IMR-90 (cell line): ENCODE measurements around the gene YTHDF2. TPM values are rescaled to one million over a fixed set of nuclear protein-coding genes. Genes with fewer than 3 reads are reported as not detected.

Source experiments
- ATAC-seq: fragments of 200-7000 bp; cut with Tn5 transposase; 2 replicates; pipeline ENCODE4 v1.9.1; 2020; ENCODE audit warnings: low read depth, mild to moderate bottlenecking, moderate library complexity
- BruUV-seq: library from RNA; stranded (reverse); fragments of 400-500 nt; replicated peaks from 2 replicates; lab custom pipeline; 2021; lab: Mats Ljungman, UMichigan
- CTCF ChIA-PET: fragments of 300-600 bp; formaldehyde crosslinking; extraction: SDS; loops from one replicate; lab custom pipeline; 2021; ENCODE audit warnings: antibody characterized with exemption; lab: Yijun Ruan, JAX
- POLR2A ChIA-PET: fragments of 300-600 bp; sonication (Branson Sonifier 250); formaldehyde crosslinking; loops from one replicate; lab custom pipeline; 2022; ENCODE audit warnings: antibody characterized with exemption; ENCODE audit not compliant: unreplicated experiment; lab: Charles Lee
- DNase-seq: peaks from one replicate; pipeline ENCODE4 v3.0.0; 2013
- H2AFZ ChIP-seq: replicated peaks from 2 replicates; pipeline ENCODE3; 2013; ENCODE audit warnings: low read length, mild to moderate bottlenecking; ENCODE audit not compliant: poor library complexity
- H2AK5ac ChIP-seq: 2 replicates; pipeline ENCODE4 v1.6.1; 2013; ENCODE audit warnings: low read depth, low read length, inconsistent platforms
- H2AK9ac ChIP-seq: replicated peaks from 2 replicates; pipeline ENCODE3; 2013; ENCODE audit warnings: mild to moderate bottlenecking, low read depth, low read length, moderate library complexity; ENCODE audit not compliant: poor library complexity
- H2BK120ac ChIP-seq: 2 replicates; pipeline ENCODE4 v1.6.1; 2013; ENCODE audit warnings: low read depth, low read length, inconsistent platforms
- H2BK15ac ChIP-seq: 3 replicates; pipeline ENCODE4 v1.6.1; 2013; ENCODE audit warnings: low read depth, low read length, inconsistent platforms
- H2BK20ac ChIP-seq: 2 replicates; pipeline ENCODE4 v1.6.1; 2013; ENCODE audit warnings: low read depth, mild to moderate bottlenecking, inconsistent platforms, low read length, moderate library complexity
- H2BK5ac ChIP-seq: 2 replicates; pipeline ENCODE4 v1.6.1; 2013; ENCODE audit warnings: mild to moderate bottlenecking, low read depth, low read length, inconsistent platforms; ENCODE audit not compliant: poor library complexity, severe bottlenecking
- H3K14ac ChIP-seq: replicated peaks from 2 replicates; pipeline ENCODE4 v1.6.1; 2013; ENCODE audit warnings: low read depth, low read length, inconsistent platforms
- H3K18ac ChIP-seq: 2 replicates; pipeline ENCODE4 v1.6.1; 2013; ENCODE audit warnings: low read depth, low read length, control low read depth
- H3K23ac ChIP-seq: 2 replicates; pipeline ENCODE4 v1.6.1; 2013; ENCODE audit warnings: low read depth, low read length, inconsistent platforms
- H3K27ac ChIP-seq: 2 replicates; pipeline ENCODE4 v1.5.1; 2013; ENCODE audit warnings: mild to moderate bottlenecking, control low read depth, low read length; ENCODE audit not compliant: insufficient read depth
- H3K27me3 ChIP-seq: 2 replicates; pipeline ENCODE4 v1.6.1; 2013; ENCODE audit warnings: low read length; ENCODE audit not compliant: control insufficient read depth, insufficient read depth
- H3K36me3 ChIP-seq: 2 replicates; pipeline ENCODE4 v1.6.1; 2013; ENCODE audit warnings: low read length, mixed read lengths; ENCODE audit not compliant: control insufficient read depth, insufficient read depth
- H3K4ac ChIP-seq: 2 replicates; pipeline ENCODE4 v1.6.1; 2013; ENCODE audit warnings: low read depth, low read length, inconsistent platforms
- H3K4me1 ChIP-seq: 2 replicates; pipeline ENCODE4 v1.6.1; 2013; ENCODE audit warnings: low read length, mixed read lengths; ENCODE audit not compliant: control insufficient read depth, insufficient read depth
- H3K4me2 ChIP-seq: 2 replicates; pipeline ENCODE4 v1.6.1; 2013; ENCODE audit warnings: low read depth, mild to moderate bottlenecking, control low read depth, low read length, moderate library complexity
- H3K4me3 ChIP-seq: 2 replicates; pipeline ENCODE4 v1.5.1; 2013; ENCODE audit warnings: low read depth, mild to moderate bottlenecking, control low read depth, low read length, moderate library complexity; ENCODE audit not compliant: insufficient read depth
- H3K56ac ChIP-seq: 2 replicates; pipeline ENCODE4 v1.6.1; 2013; ENCODE audit warnings: low read length, inconsistent platforms; ENCODE audit not compliant: insufficient read depth; ENCODE audit errors: extremely low read depth
- H3K79me1 ChIP-seq, 2 experiments: 2 replicates each; pipeline ENCODE4 v1.6.1; 2013; ENCODE audit warnings: low read length in 2 of 2, inconsistent platforms in 1 of 2, low read depth in 1 of 2
- H3K9ac ChIP-seq: 2 replicates; pipeline ENCODE4 v1.6.1; 2013; ENCODE audit warnings: low read depth, low read length, control low read depth
- H3K9me1 ChIP-seq: 2 replicates; pipeline ENCODE4 v1.6.1; 2013; ENCODE audit warnings: low read length, inconsistent platforms; ENCODE audit not compliant: insufficient read depth
- H3K9me3 ChIP-seq: 2 replicates; pipeline ENCODE4 v1.6.1; 2013; ENCODE audit warnings: low read length; ENCODE audit not compliant: control insufficient read depth, insufficient read depth
- H4K20me1 ChIP-seq: 2 replicates; pipeline ENCODE4 v1.6.1; 2013; ENCODE audit warnings: low read length, inconsistent platforms; ENCODE audit not compliant: insufficient read depth
- H4K5ac ChIP-seq: 2 replicates; pipeline ENCODE4 v1.6.1; 2013; ENCODE audit warnings: mild to moderate bottlenecking, low read depth, low read length, control low read depth
- H4K8ac ChIP-seq, 2 experiments: 2 replicates each; pipeline ENCODE4 v1.6.1; 2013; ENCODE audit warnings: low read depth in 2 of 2, low read length in 2 of 2, control low read depth in 1 of 2, inconsistent platforms in 1 of 2
- H4K91ac ChIP-seq: 2 replicates; pipeline ENCODE4 v1.6.1; 2013; ENCODE audit warnings: low read depth, low read length, inconsistent platforms; ENCODE audit not compliant: insufficient read depth
- MAZ ChIP-seq: IDR thresholded peaks from 2 replicates; pipeline ENCODE4 v1.6.1; 2012; ENCODE audit warnings: low read depth, mild to moderate bottlenecking, low read length, improper control_type of control experiment, moderate library complexity, borderline replicate concordance
- WGBS, 2 experiments: methylation state at CpG; one replicate each; pipeline versions ENCODE4 v1.1.5 to v1.1.7; 2013; ENCODE audit warnings: missing lambda C conversion rate in 2 of 2; ENCODE audit not compliant: insufficient read length in 1 of 2; ENCODE audit errors: extremely low coverage in 2 of 2; 5-methylcytosine and 5-hydroxymethylcytosine counted together
- dilution Hi-C: fragments of 300-500 bp; cut with HindIII; formaldehyde crosslinking; loops from one replicate; pipeline ENCODE4 v1.14.3; 2018; ENCODE audit warnings: low sequenced_read_pairs; ENCODE audit not compliant: unreplicated experiment
- in situ Hi-C: fragments of 300-500 bp; cut with MboI; formaldehyde crosslinking; loops from 3 replicates; pipeline ENCODE4 v1.14.3; 2019; ENCODE audit warnings: low sequenced_read_pairs, inconsistent platforms, mixed read lengths
- intact Hi-C: fragments of 100-400 bp; cut with micrococcal nuclease; formaldehyde crosslinking; loops from 2 replicates; pipeline ENCODE4 v1.10.0; 2022
- polyA plus RNA-seq, 3 experiments: library from polyadenylated mRNA; depleted of rRNA; stranded (reverse); fragments of >200 nt; gene quantifications; 2 replicates each; pipeline ENCODE4 v1.2.3, GENCODE V29; 2012; ENCODE audit warnings: low replicate concordance in 1 of 3
- total RNA-seq: library from RNA; depleted of rRNA; stranded (reverse); fragments of >200 nt; gene quantifications from 2 replicates; pipeline ENCODE4 v1.2.3, GENCODE V29; 2012

YTHDF2 gene
- total and polyA plus RNA-seq, 2 of the 4 experiments (the other 2 are of a cell fraction): 50.0 to 94.3 TPM

DNA sequence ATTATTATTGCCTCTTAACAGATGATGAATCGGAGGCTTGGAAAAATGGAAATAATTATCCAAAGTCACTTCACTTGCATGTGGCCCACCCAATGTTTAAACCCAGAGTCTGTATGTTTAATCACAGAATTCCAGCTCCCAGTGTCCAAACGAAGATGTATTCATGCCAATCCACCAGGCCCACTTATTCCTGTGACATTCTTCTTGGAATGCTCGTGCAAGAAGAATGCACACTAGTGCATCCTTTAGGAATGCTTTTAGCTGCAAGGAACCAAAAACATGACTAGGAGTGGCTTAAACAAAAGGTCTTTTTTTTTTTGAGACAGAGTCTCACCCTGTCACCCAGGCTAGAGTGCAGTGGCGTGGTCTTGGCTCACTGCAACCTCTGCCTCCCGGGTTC lies 66.3 kb downstream of the YTHDF2 start:
- WGBS, 2 experiments: 0% methylated on average over 1 of the region's 5 CpGs; no CpG with 5 or more reads in 1 of the 2 experiments
- Histone ChIP-seq H2BK120ac (no peak overlapping the region), H2AK5ac (no peak overlapping the region), H3K14ac (no peak overlapping the region), H3K9ac (no peak overlapping the region), H4K8ac (no peak overlapping the region), H3K4ac (no peak overlapping the region), H2BK15ac (no peak overlapping the region), H4K91ac (no peak overlapping the region), H2AFZ (no peak overlapping the region), H3K27me3 (peaks cover 15% of the 10 kb centered on the region), H3K9me3 (peaks cover 2% of the 10 kb centered on the region; the same call in 1 of the 2 replicates), H3K9me1 (no peaks in the 10 kb centered on the region), H2AK9ac (no peak overlapping the region), H3K4me2 (no peak overlapping the region), H3K27ac (no peak overlapping the region), H3K36me3 (no peaks in the 10 kb centered on the region), H2BK20ac (no peak overlapping the region), H4K5ac (no peak overlapping the region), H3K18ac (no peak overlapping the region), H3K23ac (no peak overlapping the region), H3K79me1 (no peaks in the 10 kb centered on the region), H2BK5ac (no peak overlapping the region), H3K56ac (no peak overlapping the region), H4K20me1 (no peaks in the 10 kb centered on the region), H3K4me1 (no peaks in the 10 kb centered on the region), H3K4me3 (no peak overlapping the region)
- intact Hi-C loops (no loop called here), in situ Hi-C loops (no loop called here), dilution Hi-C loops (no loop called here)
- no TSS peak for BruUV-seq
- POLR2A ChIA-PET: no interaction called here
- CTCF ChIA-PET: no interaction called here
- ATAC-seq (no peak), DNase-seq (no peak)
- no peak for TF ChIP-seq MAZ
